GM12878 (cell line): ENCODE measurements around the gene INHBE. TPM values are rescaled to one million over a fixed set of nuclear protein-coding genes. Genes with fewer than 3 reads are reported as not detected.
A peak's percentile ranks its signal among the peaks of the same experiment; 100 is the strongest.

Experiments used
- CBX3 ChIP-seq: fragments of 200-600 bp; sonication (generic); IDR thresholded peaks from 2 replicates; pipeline ENCODE4 v1.6.1; 2016; ENCODE audit warnings: low read depth, borderline replicate concordance
- CHD2 ChIP-seq: IDR thresholded peaks from 2 replicates; pipeline ENCODE4 v1.6.1; 2011; ENCODE audit warnings: low read depth, low read length, improper control_type of control experiment, borderline replicate concordance
- CREM ChIP-seq: IDR thresholded peaks from 2 replicates; pipeline ENCODE4 v1.6.1; 2014; ENCODE audit warnings: antibody characterized with exemption, low read depth
- E2F8 ChIP-seq: fragments of 450-650 bp; IDR thresholded peaks from 2 replicates; pipeline ENCODE4 v1.6.1; 2018; ENCODE audit warnings: mild to moderate bottlenecking, low read depth, moderate library complexity; ENCODE audit not compliant: partially characterized antibody
- EED ChIP-seq: sonication (generic); IDR thresholded peaks from 2 replicates; pipeline ENCODE4 v1.6.1; 2016; ENCODE audit warnings: antibody characterized with exemption, low read depth
- HCFC1 ChIP-seq: fragments of 150-350 bp; IDR thresholded peaks from 2 replicates; pipeline ENCODE4 v1.6.1; 2014; ENCODE audit warnings: low read length
- IKZF2 ChIP-seq, 2 experiments: fragments of 450-650 bp; IDR thresholded peaks; 2 replicates each; pipeline ENCODE4 v1.6.1; 2017; ENCODE audit warnings: mild to moderate bottlenecking in 2 of 2, moderate library complexity in 2 of 2
- IRF4 ChIP-seq: IDR thresholded peaks from 2 replicates; pipeline ENCODE4 v1.6.1; 2011; ENCODE audit warnings: low read depth, low read length
- JUND ChIP-seq: IDR thresholded peaks from 2 replicates; pipeline ENCODE4 v1.6.1; 2012; ENCODE audit warnings: low read depth, mild to moderate bottlenecking, low read length, improper control_type of control experiment, moderate library complexity
- MTA2 ChIP-seq: fragments of 450-650 bp; IDR thresholded peaks from 2 replicates; pipeline ENCODE4 v1.6.1; 2016; ENCODE audit warnings: low read depth, mild to moderate bottlenecking, moderate library complexity
- NKRF ChIP-seq: fragments of 450-650 bp; conservative IDR thresholded peaks from 2 replicates; pipeline ENCODE4 v1.6.1; 2017; ENCODE audit warnings: mild to moderate bottlenecking, moderate library complexity
- NR2F1 ChIP-seq: fragments of 450-650 bp; conservative IDR thresholded peaks from 2 replicates; pipeline ENCODE4 v1.6.1; 2017; ENCODE audit warnings: mild to moderate bottlenecking
- NRF1 ChIP-seq: conservative IDR thresholded peaks from 2 replicates; pipeline ENCODE4 v1.6.1; 2011; ENCODE audit warnings: mild to moderate bottlenecking, low read depth, low read length, improper control_type of control experiment
- PAX5 ChIP-seq: IDR thresholded peaks from 2 replicates; pipeline ENCODE4 v1.6.1; 2011; ENCODE audit warnings: low read depth, low read length, borderline replicate concordance
- RAD21 ChIP-seq: IDR thresholded peaks from 2 replicates; pipeline ENCODE4 v1.6.1; 2011; ENCODE audit warnings: mild to moderate bottlenecking, low read depth, low read length, moderate library complexity; ENCODE audit not compliant: insufficient read depth
- RAD51 ChIP-seq: fragments of 450-650 bp; IDR thresholded peaks from 2 replicates; pipeline ENCODE4 v1.6.1; 2016; ENCODE audit warnings: moderate library complexity, mild to moderate bottlenecking, inconsistent platforms
- RFX5 ChIP-seq: IDR thresholded peaks from 2 replicates; pipeline ENCODE4 v1.6.1; 2011; ENCODE audit warnings: low read depth, low read length, improper control_type of control experiment
- SUPT20H ChIP-seq: IDR thresholded peaks from 2 replicates; pipeline ENCODE4 v1.6.1; 2011; ENCODE audit warnings: low read depth, mild to moderate bottlenecking, low read length, moderate library complexity, borderline replicate concordance; ENCODE audit not compliant: control insufficient read depth
- TCF12 ChIP-seq: IDR thresholded peaks from 2 replicates; pipeline ENCODE4 v1.6.1; 2011; ENCODE audit warnings: low read depth, mild to moderate bottlenecking, low read length
- TCF3 ChIP-seq: IDR thresholded peaks from 2 replicates; pipeline ENCODE4 v1.6.1; 2012; ENCODE audit warnings: low read depth, mild to moderate bottlenecking, low read length, borderline replicate concordance; ENCODE audit not compliant: insufficient read depth
- YY1 ChIP-seq: IDR thresholded peaks from 2 replicates; pipeline ENCODE4 v1.6.1; 2011; ENCODE audit warnings: low read depth, mild to moderate bottlenecking, low read length
- ZBTB33 ChIP-seq: fragments of 450-650 bp; IDR thresholded peaks from 2 replicates; pipeline ENCODE4 v1.6.1; 2017; ENCODE audit warnings: mild to moderate bottlenecking
- ZSCAN29 ChIP-seq: fragments of 450-650 bp; IDR thresholded peaks from 2 replicates; pipeline ENCODE4 v1.6.1; 2017; ENCODE audit warnings: mild to moderate bottlenecking, moderate library complexity
- polyA plus RNA-seq, 11 experiments: library from polyadenylated mRNA; depleted of rRNA in 4 of 11; unstranded in 6 of 11; stranded (reverse) in 5 of 11; fragments of >200 nt; fragmentation: Nextera tagmentation in 4 of 11; fragmentation: Illumina TruSeq in 1 of 11; extraction: Ambion mirVana in 4 of 11; extraction: Trizol in 1 of 11; gene quantifications; 1 replicate in 1 of 11; 2 replicates in 10 of 11; pipeline versions ENCODE4 v1.2.1 to v1.2.3, GENCODE V29; 2011 to 2016; ENCODE audit warnings: inconsistent platforms in 2 of 11, missing spikeins in 2 of 11, low read depth in 1 of 11
- total RNA-seq, 4 experiments: library from RNA; depleted of rRNA in 3 of 4; stranded (reverse); fragments of >200 nt in 3 of 4; fragmentation: Illumina TruSeq in 1 of 4; extraction: Trizol in 1 of 4; gene quantifications; 2 replicates each; pipeline versions ENCODE4 v1.2.1 to v1.2.3, GENCODE V29; 2013 to 2021

INHBE gene
- total and polyA plus RNA-seq, 10 of the 15 experiments (the other 5 are each of a cell fraction or from before 2014, with no cell fraction given): 0.09 to 2.5 (median 0.37) TPM

DNA sequence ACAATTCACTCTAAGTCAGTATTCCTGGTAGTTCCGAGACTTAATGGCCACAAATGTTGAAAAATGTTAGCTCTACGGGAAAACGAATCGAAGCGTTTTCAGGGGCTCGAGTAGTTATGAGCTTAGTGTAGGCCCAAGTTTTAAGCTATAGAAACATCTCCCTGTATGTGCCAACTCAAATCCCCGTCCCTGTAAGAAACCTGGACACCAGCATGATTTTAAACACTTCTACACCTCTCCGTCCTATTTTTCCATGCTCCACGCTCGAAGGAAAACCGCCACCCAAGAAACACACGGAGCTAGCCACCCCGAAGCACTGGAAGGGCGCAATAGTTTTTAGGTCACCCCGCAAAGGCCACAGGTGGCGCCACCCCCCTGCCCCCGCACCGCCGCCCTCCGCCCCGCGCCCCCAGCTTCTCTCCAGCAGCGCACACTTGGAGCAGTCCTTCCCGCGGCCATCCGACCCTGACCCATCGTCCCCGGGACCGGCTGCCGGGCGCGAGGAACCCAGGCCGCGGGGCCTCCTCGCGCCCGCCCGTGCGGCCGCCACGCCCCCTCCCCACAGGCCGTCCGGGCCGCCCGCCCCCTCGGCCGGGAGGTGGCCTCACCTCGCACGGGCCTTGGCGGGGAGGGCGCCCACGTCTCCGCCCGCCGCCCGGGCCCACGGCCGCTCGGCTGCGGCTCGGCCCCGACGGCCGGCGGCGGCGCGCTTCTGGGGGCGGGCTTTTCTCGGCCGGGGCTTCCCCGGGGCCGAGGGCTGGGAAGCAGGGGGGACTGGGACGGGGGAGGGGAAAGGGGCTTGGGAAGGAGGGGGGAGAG, 24.8 kb upstream of the INHBE start (continued):
- TF ChIP-seq E2F8 (no peak), SUPT20H (no peak), ZBTB33 (no peak), CREM (no peak), HCFC1 (no peak), IRF4 (no peak), NR2F1 (peak; percentile 67), RAD51 (no peak), EED (no peak; the same call in 1 of the 2 replicates), NKRF (no peak), PAX5 (no peak), RFX5 (no peak), ZSCAN29 (no peak), JUND (no peak), NRF1 (no peak), TCF3 (peak; percentile 13; the same call in 1 of the 2 replicates), YY1 (no peak), IKZF2 (IDR thresholded peaks at IDR 0.05) (peak; percentile 9 to 19; a peak in 1 of 4 replicates), RAD21 (no peak), MTA2 (no peak), TCF12 (no peak), CHD2 (no peak), CBX3 (no peak)
